Neural progenitor cell (in vitro differentiated cells): ENCODE measurements around the gene ADARB2.

Source experiments
- EZH2 ChIP-seq: fragments of 200-600 bp; sonication (generic); IDR thresholded peaks from 2 replicates; pipeline ENCODE4 v1.6.1; 2017; ENCODE audit warnings: antibody characterized with exemption, mild to moderate bottlenecking, moderate library complexity
- TF ChIP-seq, protein P1 (sequence below): fragments of 200-600 bp; sonication (generic); IDR thresholded peaks from 2 replicates; pipeline ENCODE4 v1.5.1; 2017; ENCODE audit warnings: antibody characterized with exemption, mild to moderate bottlenecking

GRCh38 chr10:1648648-1649047, 88.7 kb downstream of the ADARB2 start:
- no peak for TF ChIP-seq EZH2
- TF ChIP-seq, protein P1, sequence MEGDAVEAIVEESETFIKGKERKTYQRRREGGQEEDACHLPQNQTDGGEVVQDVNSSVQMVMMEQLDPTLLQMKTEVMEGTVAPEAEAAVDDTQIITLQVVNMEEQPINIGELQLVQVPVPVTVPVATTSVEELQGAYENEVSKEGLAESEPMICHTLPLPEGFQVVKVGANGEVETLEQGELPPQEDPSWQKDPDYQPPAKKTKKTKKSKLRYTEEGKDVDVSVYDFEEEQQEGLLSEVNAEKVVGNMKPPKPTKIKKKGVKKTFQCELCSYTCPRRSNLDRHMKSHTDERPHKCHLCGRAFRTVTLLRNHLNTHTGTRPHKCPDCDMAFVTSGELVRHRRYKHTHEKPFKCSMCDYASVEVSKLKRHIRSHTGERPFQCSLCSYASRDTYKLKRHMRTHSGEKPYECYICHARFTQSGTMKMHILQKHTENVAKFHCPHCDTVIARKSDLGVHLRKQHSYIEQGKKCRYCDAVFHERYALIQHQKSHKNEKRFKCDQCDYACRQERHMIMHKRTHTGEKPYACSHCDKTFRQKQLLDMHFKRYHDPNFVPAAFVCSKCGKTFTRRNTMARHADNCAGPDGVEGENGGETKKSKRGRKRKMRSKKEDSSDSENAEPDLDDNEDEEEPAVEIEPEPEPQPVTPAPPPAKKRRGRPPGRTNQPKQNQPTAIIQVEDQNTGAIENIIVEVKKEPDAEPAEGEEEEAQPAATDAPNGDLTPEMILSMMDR: no peak
